SU-DHL-6 (cell line): ENCODE data around the gene CX3CL1.
"Not testable (repeated sequence)": the region's sequence is repeated elsewhere in the genome, so short reads cannot be mapped to it uniquely, and the experiment has no call there.

Source experiments
- H2AFZ ChIP-seq: fragments of 200-600 bp; sonication (generic); 2 replicates; pipeline ENCODE4 v1.6.1; 2014; ENCODE audit warnings: low read depth, mild to moderate bottlenecking, moderate library complexity, mixed read lengths, antibody characterized with exemption, low read length; ENCODE audit not compliant: severe bottlenecking
- H3F3A ChIP-seq: fragments of 200-600 bp; shearing (Covaris generic); 2 replicates; pipeline ENCODE4 v1.6.0; 2016; ENCODE audit warnings: antibody characterized with exemption, mild to moderate bottlenecking; ENCODE audit not compliant: insufficient read depth
- H3K27ac ChIP-seq: fragments of 200-600 bp; sonication (generic); 2 replicates; pipeline ENCODE4 v1.5.1; 2016; ENCODE audit warnings: low read depth, mild to moderate bottlenecking, low read length, moderate library complexity, mixed read lengths
- H3K27me3 ChIP-seq: fragments of 200-600 bp; sonication (generic), shearing (Covaris generic); 2 replicates; pipeline ENCODE4 v1.6.0; 2014; ENCODE audit warnings: mild to moderate bottlenecking, low read length
- H3K36me3 ChIP-seq: fragments of 200-600 bp; sonication (generic); 2 replicates; pipeline ENCODE4 v1.6.1; 2014; ENCODE audit warnings: mild to moderate bottlenecking, low read length, mixed read lengths
- H3K4me2 ChIP-seq: fragments of 300-600, 200-600 bp; shearing (Covaris generic), sonication (generic); 2 replicates; pipeline ENCODE4 v1.6.0; 2014; ENCODE audit warnings: low read length, low read depth, mild to moderate bottlenecking; ENCODE audit not compliant: poor library complexity, severe bottlenecking
- H3K4me3 ChIP-seq: fragments of 200-600 bp; sonication (generic); 2 replicates; pipeline ENCODE4 v1.5.1; 2014; ENCODE audit warnings: antibody characterized with exemption, low read length, mild to moderate bottlenecking, mixed read lengths; ENCODE audit not compliant: insufficient read depth, poor library complexity, severe bottlenecking
- H3K79me2 ChIP-seq: fragments of 200-600 bp; sonication (generic); 2 replicates; pipeline ENCODE4 v1.6.1; 2014; ENCODE audit warnings: mild to moderate bottlenecking, low read length, moderate library complexity; ENCODE audit not compliant: insufficient read depth
- H3K9ac ChIP-seq: fragments of 200-600 bp; sonication (generic); 2 replicates; pipeline ENCODE4 v1.7.0; 2014; ENCODE audit warnings: mild to moderate bottlenecking, low read length
- H3K9me2 ChIP-seq: fragments of 200-600 bp; sonication (generic); replicated peaks from 2 replicates; pipeline ENCODE4 v1.6.1; 2014; ENCODE audit warnings: low read length; ENCODE audit not compliant: insufficient read depth
- H3K9me3 ChIP-seq: fragments of 200-600 bp; sonication (generic); 2 replicates; pipeline ENCODE4 v1.6.1; 2014; ENCODE audit warnings: low read length, mixed read lengths; ENCODE audit not compliant: insufficient read depth
- H4K20me1 ChIP-seq: fragments of 200-600 bp; sonication (generic); 2 replicates; pipeline ENCODE4 v1.6.1; 2014; ENCODE audit warnings: low read depth, mild to moderate bottlenecking, antibody characterized with exemption, low read length, moderate library complexity, mixed read lengths
- CTCF ChIP-seq: fragments of 200-600 bp; sonication (generic); IDR thresholded peaks from one replicate; pipeline ENCODE4 v1.5.1; 2017; ENCODE audit warnings: antibody characterized with exemption, mild to moderate bottlenecking, low read length, moderate library complexity; ENCODE audit not compliant: insufficient read depth, poor library complexity, severe bottlenecking
- EZH2phosphoT487 ChIP-seq: fragments of 200-600 bp; sonication (generic), shearing (Covaris generic); conservative IDR thresholded peaks from 2 replicates; pipeline ENCODE4 v1.6.1; 2018; ENCODE audit warnings: mild to moderate bottlenecking, antibody characterized with exemption, low read length, moderate library complexity, mixed read lengths

CX3CL1 gene

DNA sequence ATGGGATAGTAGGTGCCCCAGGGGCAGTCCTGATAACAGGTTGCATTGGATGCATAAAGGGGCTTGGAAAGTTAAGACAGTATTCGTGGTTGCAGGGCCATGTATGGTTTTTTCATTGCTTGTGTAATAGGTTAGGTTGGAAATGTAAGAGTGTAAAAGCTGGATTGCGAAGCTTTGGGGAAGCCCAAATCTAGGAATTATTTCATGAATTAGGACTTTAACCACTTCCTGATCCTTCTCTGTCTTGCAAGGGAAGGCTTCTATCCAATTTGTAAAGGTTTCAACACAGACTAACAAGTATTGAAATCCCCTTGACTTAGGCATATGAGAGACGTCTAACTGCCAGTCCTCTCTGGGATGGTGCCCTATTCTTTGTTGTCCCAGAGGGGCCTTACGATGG is 24.5 kb downstream of the CX3CL1 start:
- Histone ChIP-seq H3F3A (no peaks in the 10 kb centered on the region), H3K27ac (no peak overlapping the region), H3K9ac (no peak overlapping the region), H3K79me2 (no peaks in the 10 kb centered on the region), H4K20me1 (no peaks in the 10 kb centered on the region), H3K9me2 (no peaks in the 10 kb centered on the region), H3K36me3 (no peaks in the 10 kb centered on the region), H3K9me3 (no peaks in the 10 kb centered on the region), H3K4me2 (no peak overlapping the region), H3K4me3 (no peak overlapping the region), H2AFZ (no peak overlapping the region), H3K27me3 (no peaks in the 10 kb centered on the region)
- TF ChIP-seq EZH2phosphoT487 = no peak
- no peak for TF ChIP-seq CTCF

DNA sequence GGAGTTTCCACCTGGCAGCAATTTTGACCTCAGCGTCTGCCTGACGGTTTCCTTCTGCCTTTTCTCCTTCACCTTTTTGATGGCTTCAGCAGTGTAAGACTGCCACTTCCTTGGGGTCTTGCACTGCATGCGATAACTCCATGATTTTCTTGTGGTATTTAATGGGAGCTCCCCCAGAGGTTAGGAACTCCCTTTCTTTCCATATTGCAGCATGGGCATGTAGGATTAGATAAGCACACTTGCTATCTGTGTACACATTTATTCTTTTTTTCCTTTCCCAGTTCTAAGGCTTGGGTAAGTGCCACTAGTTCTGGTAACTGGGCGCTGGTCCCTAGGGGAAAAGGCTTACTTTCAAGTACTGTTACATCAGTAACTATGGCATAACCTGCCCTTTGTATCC is 25.2 kb downstream of the CX3CL1 start:
- H2AFZ ChIP-seq, H3K36me3 ChIP-seq, H3K9me2 ChIP-seq, H3K79me2 ChIP-seq, H4K20me1 ChIP-seq, H3K9ac ChIP-seq, H3F3A ChIP-seq, H3K27me3 ChIP-seq, H3K9me3 ChIP-seq, H3K27ac ChIP-seq, H3K4me2 ChIP-seq, H3K4me3 ChIP-seq: not testable (repeated sequence)

DNA sequence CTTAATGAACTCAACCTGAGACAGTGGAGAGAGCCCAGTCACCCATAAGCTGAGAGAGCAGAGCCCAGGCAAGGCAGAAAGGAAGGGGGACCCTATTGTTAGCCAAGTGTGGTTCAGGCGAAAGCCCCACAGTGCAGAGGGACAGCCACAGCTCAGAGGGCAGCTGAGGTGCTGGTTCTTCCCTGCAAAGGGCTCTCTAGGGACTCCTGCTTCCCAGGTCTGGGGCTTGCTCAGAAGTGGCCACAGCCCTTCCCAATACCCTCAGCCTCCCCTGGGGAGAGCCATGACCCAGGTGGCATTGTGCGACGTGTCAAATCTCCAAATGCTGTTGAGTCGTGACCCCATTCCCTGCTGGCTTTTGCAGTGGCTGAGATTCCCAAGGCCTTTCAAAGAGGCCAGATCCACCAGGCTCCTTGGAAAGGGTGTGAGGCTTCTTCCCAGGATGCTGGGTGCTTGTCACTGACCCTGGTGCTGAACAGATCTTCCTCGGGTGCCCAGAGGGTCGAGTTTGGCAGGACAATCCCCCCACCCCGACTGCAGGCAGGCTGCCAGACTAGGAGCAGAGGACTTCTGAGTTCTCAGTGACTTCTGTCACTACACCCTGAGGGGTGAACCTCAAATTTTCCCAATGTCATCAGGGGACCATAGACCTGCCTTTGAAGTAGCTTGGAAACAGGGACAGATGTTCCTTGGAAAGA is 29.8 kb downstream of the CX3CL1 start:
- Histone ChIP-seq H3K27me3 (no peaks in the 10 kb centered on the region), H4K20me1 (no peaks in the 10 kb centered on the region), H2AFZ (no peak overlapping the region), H3K9me3 (no peaks in the 10 kb centered on the region), H3F3A (no peaks in the 10 kb centered on the region), H3K27ac (no peak overlapping the region), H3K9ac (no peak overlapping the region), H3K9me2 (no peaks in the 10 kb centered on the region), H3K4me2 (no peak overlapping the region), H3K4me3 (no peak overlapping the region), H3K36me3 (no peaks in the 10 kb centered on the region), H3K79me2 (no peaks in the 10 kb centered on the region)
- TF ChIP-seq EZH2phosphoT487 (no peak), CTCF (no peak)

DNA sequence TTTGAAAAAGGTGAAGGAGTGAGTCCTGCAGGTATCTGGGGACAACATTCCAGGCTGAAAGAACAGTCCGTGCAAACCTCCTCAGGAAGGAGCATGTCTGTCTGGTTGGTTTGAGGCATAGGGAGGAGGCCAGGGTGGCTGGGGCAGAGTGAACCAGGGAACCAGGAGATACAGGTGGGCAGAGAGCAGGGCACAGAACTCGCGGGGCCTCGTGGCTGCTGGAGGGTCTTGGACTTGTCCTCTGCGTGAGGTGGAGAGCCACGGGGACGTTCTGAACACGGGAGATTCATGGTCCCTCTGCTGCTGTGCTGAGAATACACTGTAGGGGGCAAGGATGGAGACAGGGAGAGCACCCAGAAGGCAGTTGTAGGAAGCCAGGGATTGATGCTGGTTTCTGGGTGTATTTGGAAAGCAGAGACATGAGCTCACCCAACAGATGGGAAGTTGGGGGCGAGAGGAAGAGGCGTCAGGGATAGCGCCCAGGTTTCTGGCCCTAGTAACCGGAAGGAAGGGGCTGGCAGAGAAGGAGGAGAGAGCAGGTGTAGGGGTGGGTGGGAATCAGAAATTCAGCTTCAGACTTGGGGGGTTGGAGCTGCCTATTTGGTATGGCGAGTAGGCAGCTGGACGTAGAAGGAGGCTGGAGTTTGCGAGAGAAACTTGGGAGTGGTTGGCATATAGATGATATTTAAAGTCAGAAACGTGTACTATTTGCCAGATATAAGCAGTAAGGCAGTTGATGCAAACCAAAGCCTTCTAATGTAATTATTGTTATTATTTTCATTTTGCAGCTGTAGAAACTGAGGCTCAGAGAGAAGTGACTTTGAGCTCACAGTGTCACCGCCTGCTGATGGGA is 31.9 kb downstream of the CX3CL1 start, which contains the start of gene CCL17:
Gene CCL17 (plus strand): TSS at position 803 of the 853 bp plus-strand sequence. CDS start 9,166 bp downstream, outside the sequence.
- Histone ChIP-seq H3K9me2 (no peaks in the 10 kb centered on the region), H3K4me2 (no peak within 1 kb of the TSS), H4K20me1 (no peaks in the 10 kb centered on the region), H3F3A (no peaks in the 10 kb centered on the region), H2AFZ (no peak within 1 kb of the TSS), H3K9me3 (no peaks in the 10 kb centered on the region), H3K27me3 (no peaks in the 10 kb centered on the region), H3K36me3 (no peaks in the 10 kb centered on the region), H3K79me2 (no peaks in the 10 kb centered on the region), H3K4me3 (no peak within 1 kb of the TSS), H3K27ac (no peak within 1 kb of the TSS), H3K9ac (no peak within 1 kb of the TSS)
- no peak for TF ChIP-seq EZH2phosphoT487
- no peak for TF ChIP-seq CTCF
